HUES6 (cell line): ENCODE data around the gene RPL19.

Source experiments
- H3K27ac ChIP-seq: 2 replicates; pipeline ENCODE4 v1.7.0; 2013; ENCODE audit warnings: low read depth, mild to moderate bottlenecking, low read length, inconsistent platforms
- H3K27me3 ChIP-seq: 2 replicates; pipeline ENCODE4 v1.6.1; 2013; ENCODE audit warnings: low read length; ENCODE audit not compliant: control insufficient read depth, insufficient read depth
- H3K36me3 ChIP-seq: 2 replicates; pipeline ENCODE4 v1.6.1; 2013; ENCODE audit warnings: low read length; ENCODE audit not compliant: control insufficient read depth, insufficient read depth
- H3K4me1 ChIP-seq: 2 replicates; pipeline ENCODE4 v1.6.1; 2013; ENCODE audit warnings: low read length; ENCODE audit not compliant: control insufficient read depth, insufficient read depth
- H3K4me3 ChIP-seq: 2 replicates; pipeline ENCODE4 v1.5.1; 2013; ENCODE audit warnings: low read depth, low read length
- H3K9ac ChIP-seq: one replicate; pipeline ENCODE4 v1.6.1; 2013; ENCODE audit warnings: mild to moderate bottlenecking, low read length
- H3K9me3 ChIP-seq: 2 replicates; pipeline ENCODE4 v1.6.1; 2013; ENCODE audit warnings: low read depth, low read length; ENCODE audit not compliant: control insufficient read depth, insufficient read depth

The RPL19 gene

DNA sequence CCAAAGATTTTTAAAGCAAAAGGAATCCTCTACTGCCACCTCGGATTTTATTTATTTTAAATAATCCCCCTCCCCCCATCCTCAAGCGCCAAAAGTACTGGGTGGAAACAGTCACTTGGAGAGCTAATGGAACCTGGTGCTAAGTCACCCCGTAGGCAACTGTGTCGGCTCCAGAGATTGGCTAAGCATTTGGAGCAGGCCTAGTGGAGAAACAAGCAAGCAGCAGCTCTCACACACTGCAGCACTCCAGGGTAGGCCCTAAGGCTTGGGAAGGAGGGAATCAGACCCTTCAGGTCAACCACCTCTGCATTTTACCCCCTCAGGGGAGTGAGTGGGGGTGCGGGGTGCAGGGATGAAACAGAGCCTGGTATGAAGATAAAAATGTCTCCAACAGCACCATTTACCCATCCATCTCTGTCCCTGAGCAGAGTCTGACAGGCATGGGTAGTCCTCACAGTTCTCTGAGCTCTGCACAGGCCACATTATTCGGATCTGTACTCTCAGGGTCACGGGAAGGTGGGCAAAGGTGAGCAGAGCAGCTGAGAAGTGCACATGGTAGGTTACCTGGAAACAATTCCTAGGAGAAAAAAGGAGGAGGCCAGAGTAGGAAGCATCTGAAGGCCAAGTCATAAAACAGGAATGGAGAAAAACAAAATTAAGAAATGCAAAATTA, 52.8 kb downstream of the RPL19 start:
- H3K4me3 ChIP-seq: no peak overlapping the region
- H3K36me3 ChIP-seq: peaks cover 12% of the 10 kb centered on the region
- peaks cover 3% of the 10 kb centered on the region; the same call in 1 of the 2 replicates for H3K4me1 ChIP-seq
- no peaks in the 10 kb centered on the region for H3K9me3 ChIP-seq
- no peaks in the 10 kb centered on the region for H3K27me3 ChIP-seq
- no peak overlapping the region for H3K9ac ChIP-seq
- no peak overlapping the region for H3K27ac ChIP-seq
